ENCODE results near the gene CLBA1. TPM values are rescaled to one million over a fixed set of nuclear protein-coding genes. Genes with fewer than 3 reads are reported as not detected.

CLBA1 gene
- total and polyA plus RNA-seq, 2 experiments from 2014 or later = 1.6 to 1.8 TPM

GRCh38 chr14:104993306-104993705 lies 7.7 kb downstream of the CLBA1 start:
- H2AFZ ChIP-seq = no peak overlapping the region
- H3K4me3 Mint-ChIP-seq = no peak overlapping the region
- H3K27ac Mint-ChIP-seq = no peak overlapping the region
- ATAC-seq (no peak), DNase-seq (ENCODE audit: low spot score) (no peak)
- H3K4me2 ChIP-seq = no peak overlapping the region
- H3K9me3 Mint-ChIP-seq = no peaks in the 10 kb centered on the region; the same call in 2 of the 3 replicates
- no peaks in the 10 kb centered on the region for H3K27me3 ChIP-seq (ENCODE audit: insufficient read depth)
- H3K27me3 Mint-ChIP-seq (ENCODE audit: insufficient read depth, low read depth, poor library complexity) = peaks cover 15% of the 10 kb centered on the region
- H3K9me2 ChIP-seq (ENCODE audit: insufficient read depth) = no peaks in the 10 kb centered on the region
- H3F3A ChIP-seq (replicated peaks; ENCODE audit: low read depth) = no peaks in the 10 kb centered on the region
- no peaks in the 10 kb centered on the region for H3K4me1 ChIP-seq (ENCODE audit: insufficient read depth)
- H3K4me1 Mint-ChIP-seq = no peaks in the 10 kb centered on the region; the same call in 2 of the 3 replicates
- no peak for TF ChIP-seq ETS1 (IDR thresholded peaks at IDR 0.05)
- no peak for TF ChIP-seq JUNB (IDR thresholded peaks at IDR 0.05; ENCODE audit: unreplicated experiment)
- H3K4me3 ChIP-seq = no peak overlapping the region
- peaks cover 10% of the 10 kb centered on the region; the same call in 2 of the 3 replicates for H3K36me3 Mint-ChIP-seq (ENCODE audit: low read depth)
- no peaks in the 10 kb centered on the region for H3K79me2 ChIP-seq (replicated peaks; ENCODE audit: insufficient read depth)
- no peak overlapping the region for H3K27ac ChIP-seq (ENCODE audit: low read depth)
- no peaks in the 10 kb centered on the region for H3K36me3 ChIP-seq (ENCODE audit: insufficient read depth)
- no peaks in the 10 kb centered on the region for H4K20me1 ChIP-seq (replicated peaks; ENCODE audit: insufficient read depth)

DNA sequence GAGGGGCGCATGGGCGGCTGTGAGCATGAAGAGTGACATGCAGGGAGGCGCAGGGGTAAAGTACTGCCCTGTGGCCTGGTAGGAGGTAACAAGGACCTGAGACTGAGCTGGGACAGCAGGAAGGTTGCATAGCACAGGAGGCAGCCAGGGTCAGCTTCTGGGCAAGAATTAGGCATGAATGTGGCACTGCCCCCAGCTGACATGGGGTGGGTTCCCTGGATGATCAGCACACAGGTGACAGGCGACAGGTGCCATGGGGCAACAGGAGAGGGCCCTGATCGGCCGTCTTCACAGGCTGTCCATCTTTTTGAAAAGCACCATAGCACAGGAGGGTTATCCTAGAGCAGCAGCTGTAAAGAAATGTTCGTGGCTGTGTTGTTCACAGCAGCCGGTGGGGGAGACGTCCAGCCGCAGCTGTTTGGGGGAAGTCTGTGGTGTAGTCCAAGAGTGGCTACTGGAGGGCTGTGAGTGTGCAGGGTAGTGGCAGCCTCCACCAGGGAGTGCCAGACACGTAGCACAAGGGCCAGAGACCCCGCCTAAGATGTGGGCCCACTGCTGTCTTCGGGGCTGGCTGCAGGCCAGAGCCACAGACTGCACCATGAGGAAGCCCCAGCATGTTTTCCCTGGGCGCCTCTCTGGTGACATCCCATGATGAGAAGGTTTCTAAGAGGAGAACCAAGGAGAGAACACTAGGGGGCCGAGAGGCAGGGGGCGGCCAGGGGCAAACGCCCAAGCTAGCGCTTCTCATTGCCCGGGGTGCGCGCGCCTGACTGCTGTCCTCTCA lies 8.4 kb downstream of the CLBA1 start:
- no peaks in the 10 kb centered on the region for H4K20me1 ChIP-seq (replicated peaks; ENCODE audit: insufficient read depth)
- H3K9me2 ChIP-seq (ENCODE audit: insufficient read depth) = no peaks in the 10 kb centered on the region
- H3F3A ChIP-seq (replicated peaks; ENCODE audit: low read depth) = no peaks in the 10 kb centered on the region
- Mint-ChIP-seq H3K27me3 (ENCODE audit: insufficient read depth, low read depth, poor library complexity) (peaks cover 11% of the 10 kb centered on the region), H3K27ac (no peak overlapping the region), H3K4me3 (no peak overlapping the region), H3K9me3 (no peaks in the 10 kb centered on the region; the same call in 2 of the 3 replicates), H3K4me1 (no peaks in the 10 kb centered on the region; the same call in 2 of the 3 replicates), H3K36me3 (ENCODE audit: low read depth) (peaks cover 10% of the 10 kb centered on the region; the same call in 2 of the 3 replicates)
- no peak overlapping the region for H3K27ac ChIP-seq (ENCODE audit: low read depth)
- H3K79me2 ChIP-seq (replicated peaks; ENCODE audit: insufficient read depth) = no peaks in the 10 kb centered on the region
- ATAC-seq (no peak; the same call in 2 of the 3 replicates), DNase-seq (ENCODE audit: low spot score) (no peak)
- no peaks in the 10 kb centered on the region for H3K4me1 ChIP-seq (ENCODE audit: insufficient read depth)
- H3K4me3 ChIP-seq = no peak overlapping the region
- H3K36me3 ChIP-seq (ENCODE audit: insufficient read depth) = no peaks in the 10 kb centered on the region
- no peaks in the 10 kb centered on the region for H3K27me3 ChIP-seq (ENCODE audit: insufficient read depth)
- no peak overlapping the region for H3K4me2 ChIP-seq
- no peak overlapping the region for H2AFZ ChIP-seq
- TF ChIP-seq NANOG (IDR thresholded peaks at IDR 0.05; ENCODE audit: borderline replicate concordance) = no peak
- no peak for TF ChIP-seq STAT1 (IDR thresholded peaks at IDR 0.05; ENCODE audit: unreplicated experiment)
- no peak for TF ChIP-seq EZH2 (IDR thresholded peaks at IDR 0.05; ENCODE audit: low read depth, unreplicated experiment)
- TF ChIP-seq POLR2AphosphoS5 (IDR thresholded peaks at IDR 0.05; ENCODE audit: low read depth) = no peak
- TF ChIP-seq CREB1 (CRISPR knock-in tag; IDR thresholded peaks at IDR 0.05; ENCODE audit: low read depth) = no peak
- TF ChIP-seq, protein P1, sequence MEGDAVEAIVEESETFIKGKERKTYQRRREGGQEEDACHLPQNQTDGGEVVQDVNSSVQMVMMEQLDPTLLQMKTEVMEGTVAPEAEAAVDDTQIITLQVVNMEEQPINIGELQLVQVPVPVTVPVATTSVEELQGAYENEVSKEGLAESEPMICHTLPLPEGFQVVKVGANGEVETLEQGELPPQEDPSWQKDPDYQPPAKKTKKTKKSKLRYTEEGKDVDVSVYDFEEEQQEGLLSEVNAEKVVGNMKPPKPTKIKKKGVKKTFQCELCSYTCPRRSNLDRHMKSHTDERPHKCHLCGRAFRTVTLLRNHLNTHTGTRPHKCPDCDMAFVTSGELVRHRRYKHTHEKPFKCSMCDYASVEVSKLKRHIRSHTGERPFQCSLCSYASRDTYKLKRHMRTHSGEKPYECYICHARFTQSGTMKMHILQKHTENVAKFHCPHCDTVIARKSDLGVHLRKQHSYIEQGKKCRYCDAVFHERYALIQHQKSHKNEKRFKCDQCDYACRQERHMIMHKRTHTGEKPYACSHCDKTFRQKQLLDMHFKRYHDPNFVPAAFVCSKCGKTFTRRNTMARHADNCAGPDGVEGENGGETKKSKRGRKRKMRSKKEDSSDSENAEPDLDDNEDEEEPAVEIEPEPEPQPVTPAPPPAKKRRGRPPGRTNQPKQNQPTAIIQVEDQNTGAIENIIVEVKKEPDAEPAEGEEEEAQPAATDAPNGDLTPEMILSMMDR (conservative IDR thresholded peaks at IDR 0.05; ENCODE audit: low read depth in 2 of 2) = no peak
- TF ChIP-seq ZNF462 (CRISPR knock-in tag; IDR thresholded peaks at IDR 0.05) = no peak
- no peak for TF ChIP-seq JUNB (IDR thresholded peaks at IDR 0.05; ENCODE audit: unreplicated experiment)
- no peak for TF ChIP-seq EZH2phosphoT487 (IDR thresholded peaks at IDR 0.05; ENCODE audit: unreplicated experiment)

All from GM23338 (cell line).